GM12872 (cell line): ENCODE results near the gene CIAO2A.

Source experiments
- TF ChIP-seq, protein P1 (sequence below): IDR thresholded peaks from 3 replicates; pipeline ENCODE4 v1.5.1; 2011; ENCODE audit warnings: low read depth, mild to moderate bottlenecking, low read length, moderate library complexity; ENCODE audit not compliant: insufficient read depth

CIAO2A gene

DNA sequence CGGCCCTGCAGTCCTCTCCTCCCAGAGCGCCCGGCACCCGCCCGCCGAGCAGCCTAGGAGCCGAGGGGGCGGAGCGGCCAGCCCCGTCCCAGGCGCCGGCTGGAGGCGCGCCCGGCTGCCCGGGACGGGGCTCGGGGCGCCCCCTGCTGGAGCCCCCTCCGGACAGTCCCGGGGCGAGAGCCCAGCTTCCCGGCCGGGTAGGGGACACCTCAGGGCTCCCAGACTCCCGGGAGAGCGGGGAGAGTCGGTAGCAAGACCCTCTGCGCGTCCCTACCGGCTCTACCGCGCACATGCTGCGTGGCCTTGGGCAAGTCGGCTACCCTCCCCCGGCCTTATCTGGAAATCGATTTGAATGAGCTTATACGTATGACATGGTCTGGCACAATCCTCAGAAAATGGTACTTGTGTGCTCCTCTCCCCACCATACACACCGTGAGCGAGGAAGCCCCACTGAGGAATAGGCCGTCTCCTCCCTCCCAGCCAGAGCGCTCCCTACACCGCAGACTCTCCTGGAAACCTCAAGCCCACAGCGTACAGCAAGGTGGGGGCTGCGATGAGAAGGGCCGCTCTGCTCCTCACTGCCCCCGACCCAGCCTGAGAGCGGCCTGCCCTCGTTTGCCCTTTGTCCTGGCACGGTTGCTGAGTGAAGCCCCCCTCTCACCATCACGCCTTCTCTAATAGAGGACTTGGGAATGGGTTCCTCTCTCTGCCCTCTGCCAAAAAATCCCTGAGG, 47.1 kb downstream of the CIAO2A start, which contains the start of gene DAPK2:
DAPK2 (minus strand) TSS at position 65 of the 733 bp plus-strand sequence. CDS start 6,224 bp downstream, outside the sequence.
- TF ChIP-seq, protein P1, sequence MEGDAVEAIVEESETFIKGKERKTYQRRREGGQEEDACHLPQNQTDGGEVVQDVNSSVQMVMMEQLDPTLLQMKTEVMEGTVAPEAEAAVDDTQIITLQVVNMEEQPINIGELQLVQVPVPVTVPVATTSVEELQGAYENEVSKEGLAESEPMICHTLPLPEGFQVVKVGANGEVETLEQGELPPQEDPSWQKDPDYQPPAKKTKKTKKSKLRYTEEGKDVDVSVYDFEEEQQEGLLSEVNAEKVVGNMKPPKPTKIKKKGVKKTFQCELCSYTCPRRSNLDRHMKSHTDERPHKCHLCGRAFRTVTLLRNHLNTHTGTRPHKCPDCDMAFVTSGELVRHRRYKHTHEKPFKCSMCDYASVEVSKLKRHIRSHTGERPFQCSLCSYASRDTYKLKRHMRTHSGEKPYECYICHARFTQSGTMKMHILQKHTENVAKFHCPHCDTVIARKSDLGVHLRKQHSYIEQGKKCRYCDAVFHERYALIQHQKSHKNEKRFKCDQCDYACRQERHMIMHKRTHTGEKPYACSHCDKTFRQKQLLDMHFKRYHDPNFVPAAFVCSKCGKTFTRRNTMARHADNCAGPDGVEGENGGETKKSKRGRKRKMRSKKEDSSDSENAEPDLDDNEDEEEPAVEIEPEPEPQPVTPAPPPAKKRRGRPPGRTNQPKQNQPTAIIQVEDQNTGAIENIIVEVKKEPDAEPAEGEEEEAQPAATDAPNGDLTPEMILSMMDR, result peak; percentile 76

DNA sequence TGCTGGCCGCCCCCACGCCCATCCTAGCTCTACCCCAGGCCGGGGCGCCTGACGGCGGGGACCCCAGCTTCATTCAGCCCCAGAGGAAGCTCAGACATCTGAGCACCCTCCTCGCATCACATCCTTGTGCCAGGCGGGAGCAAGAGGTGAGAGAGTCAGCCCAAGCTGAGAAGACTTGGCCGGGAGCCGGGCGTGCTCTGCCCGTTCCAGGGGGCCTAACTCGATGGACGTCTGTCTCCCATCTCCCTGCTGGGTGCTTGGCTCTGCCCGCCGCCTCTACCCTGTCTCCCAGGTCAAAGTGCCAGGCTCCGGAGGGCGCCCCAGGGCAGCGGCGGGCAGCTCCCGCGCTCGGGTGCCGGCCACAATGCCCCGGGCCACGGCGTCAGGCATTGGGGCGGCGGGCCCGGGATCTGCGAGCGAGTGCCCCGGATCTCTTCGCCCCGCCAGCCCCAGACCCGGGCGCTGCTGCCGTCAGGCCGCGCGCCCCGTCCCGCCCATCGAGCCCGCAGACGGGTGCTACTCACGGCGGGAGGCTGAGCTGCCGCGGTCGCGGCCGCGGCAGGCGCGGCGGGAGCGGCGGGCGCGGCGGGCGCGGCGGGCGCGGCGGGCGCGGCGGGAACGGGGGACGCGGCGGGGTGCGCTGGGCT, 47.7 kb downstream of the CIAO2A start:
- TF ChIP-seq, protein P1, result no peak

DNA sequence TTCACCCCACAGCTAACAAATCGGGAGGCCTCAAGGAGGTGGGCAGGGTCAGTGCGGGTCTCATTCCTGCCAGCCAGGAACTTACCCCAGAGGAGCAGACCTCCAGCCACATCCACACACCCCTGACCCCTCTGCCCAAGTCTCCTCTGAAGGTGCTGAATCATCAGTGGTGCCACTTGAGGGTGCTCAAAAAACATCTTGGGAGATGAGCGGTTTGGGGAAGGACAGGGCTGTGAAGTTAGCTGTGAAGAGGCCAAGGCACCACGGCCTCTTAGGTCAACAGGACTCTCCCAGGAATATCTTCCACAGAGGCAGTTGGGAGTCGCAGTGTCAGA, 48.6 kb downstream of the CIAO2A start:
- TF ChIP-seq, protein P1, result no peak

DNA sequence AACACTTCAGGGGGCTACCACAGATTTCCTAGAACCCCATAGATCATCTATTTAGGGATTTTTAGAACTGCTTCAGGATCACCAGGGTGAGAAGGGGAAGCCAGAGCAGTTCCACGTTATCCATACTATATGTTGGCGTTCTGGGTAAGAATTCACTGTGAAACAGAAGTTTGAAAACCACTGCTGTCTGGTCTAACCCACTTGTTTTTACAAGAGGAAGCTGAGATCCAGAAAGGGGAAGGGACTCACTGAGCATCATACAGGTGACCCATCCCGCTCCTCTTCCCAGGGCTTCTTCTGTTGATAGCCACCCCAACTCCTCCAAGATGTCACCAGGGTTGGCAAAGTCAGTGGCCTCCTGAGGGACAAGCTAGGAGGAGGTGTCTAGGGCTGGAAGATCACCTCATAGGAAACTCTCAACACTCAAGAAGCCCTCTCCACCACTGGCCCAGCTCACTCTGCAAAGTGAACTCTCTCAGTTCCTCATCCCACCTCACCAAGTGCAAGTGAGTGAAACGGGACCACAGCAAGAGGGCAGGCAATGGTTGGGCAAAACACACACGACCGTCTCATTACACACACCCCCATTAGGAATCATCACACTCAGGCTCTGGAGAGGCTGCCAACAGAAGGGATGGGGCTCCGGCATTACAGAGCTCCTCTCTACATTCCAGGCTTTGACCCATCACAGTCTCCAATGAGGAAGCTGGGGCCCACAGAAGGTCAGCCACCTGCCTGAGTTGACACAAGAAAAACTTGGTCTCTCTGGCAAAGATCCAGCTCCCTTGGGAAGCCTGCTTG, 49.1 kb downstream of the CIAO2A start:
- TF ChIP-seq, protein P1, result peak; percentile 23; the same call in 1 of the 3 replicates

DNA sequence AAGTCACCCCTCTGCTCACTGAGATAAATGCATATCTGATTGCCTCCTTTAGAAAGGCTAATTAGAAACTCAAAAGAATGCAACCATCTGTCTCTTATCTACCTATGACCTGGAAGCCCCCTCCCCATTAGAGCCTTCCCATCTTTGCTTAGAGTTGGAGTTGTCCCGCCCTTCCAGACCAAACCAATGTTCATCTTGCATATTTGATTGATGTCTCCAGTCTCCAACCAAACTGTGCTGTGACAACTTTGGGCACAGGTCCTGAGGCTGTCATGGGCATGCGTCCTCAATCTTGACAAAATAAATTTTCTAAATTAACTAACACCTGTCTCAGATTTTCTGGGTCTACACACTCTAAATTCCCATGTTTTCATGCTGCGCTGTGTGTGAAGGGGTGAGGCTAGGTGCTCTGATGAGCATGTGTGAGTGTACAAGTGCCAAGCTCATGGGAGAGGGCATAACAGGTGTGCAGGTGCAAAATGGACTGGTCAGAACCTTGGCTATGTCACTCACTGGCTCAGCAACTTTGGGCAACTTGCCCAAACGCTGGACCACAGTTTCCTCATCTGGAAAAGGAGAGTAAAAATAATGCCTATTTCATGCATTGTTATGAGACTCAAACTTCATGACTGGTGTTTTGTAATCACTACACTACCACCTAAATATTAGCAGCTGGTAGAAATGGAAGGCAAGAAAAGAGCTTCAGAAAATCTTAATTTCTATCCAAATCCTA, 54.6 kb downstream of the CIAO2A start:
- TF ChIP-seq, protein P1, result no peak

DNA sequence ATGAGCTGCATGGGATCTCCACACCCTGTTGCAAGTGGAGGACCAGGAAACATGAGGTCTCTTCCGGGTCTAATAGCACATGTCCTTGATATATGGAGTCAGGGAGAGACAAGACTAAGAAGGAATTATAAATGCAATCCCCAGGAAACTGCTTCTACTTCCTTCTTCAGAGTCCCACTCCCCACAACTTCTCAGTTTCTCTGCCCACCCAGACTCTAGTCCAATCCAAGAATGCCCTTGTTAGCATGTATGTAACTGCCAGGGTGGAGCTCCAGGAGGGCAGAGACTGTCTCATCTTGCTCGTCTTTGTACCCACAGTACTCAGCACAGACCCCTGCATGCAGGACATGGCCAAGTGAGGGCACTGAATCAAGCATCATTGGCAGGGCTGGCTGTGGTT, 55.7 kb downstream of the CIAO2A start:
- TF ChIP-seq, protein P1, result no peak
